NB4 (cell line): ENCODE measurements around the gene LTBP2.

Source experiments
- DNase-seq: peaks from one replicate; pipeline ENCODE4 v3.0.0; 2010; ENCODE audit warnings: low read depth
- H3K4me3 ChIP-seq: one replicate; pipeline ENCODE4 v1.5.1; 2011; ENCODE audit warnings: mild to moderate bottlenecking, low read depth, low read length, moderate library complexity
- CTCF ChIP-seq: IDR thresholded peaks from one replicate; pipeline ENCODE4 v1.5.1; 2012; ENCODE audit warnings: low read depth, low read length
- MAX ChIP-seq: IDR thresholded peaks from 2 replicates; pipeline ENCODE4 v1.6.1; 2011; ENCODE audit warnings: low read depth, low read length
- MYC ChIP-seq: IDR thresholded peaks from 2 replicates; pipeline ENCODE4 v1.6.1; 2011; ENCODE audit warnings: low read depth, low read length
- POLR2A ChIP-seq: IDR thresholded peaks from 2 replicates; pipeline ENCODE4 v1.6.1; 2011; ENCODE audit warnings: mild to moderate bottlenecking; ENCODE audit not compliant: insufficient read length; ENCODE audit errors: extremely low read depth

LTBP2 gene

GRCh38 chr14:74475678-74476077 lies 136.4 kb downstream of the LTBP2 start:
- DNase-seq: no peak
- no peak overlapping the region for H3K4me3 ChIP-seq
- TF ChIP-seq MAX (no peak), MYC (no peak), CTCF (no peak), POLR2A (no peak)

GRCh38 chr14:74474376-74474775 lies 137.7 kb downstream of the LTBP2 start:
- no peak overlapping the region for H3K4me3 ChIP-seq
- TF ChIP-seq MYC: no peak
- no peak for TF ChIP-seq POLR2A
- no peak for TF ChIP-seq MAX
- no peak for TF ChIP-seq CTCF
- no peak for DNase-seq

- DNase-seq: no peak
These were observed 139.4 kb downstream of the LTBP2 start for GRCh38 chr14:74472601-74473000.

GRCh38 chr14:74469548-74470518 lies 142.2 kb downstream of the LTBP2 start:
- DNase-seq: no peak
- no peak overlapping the region for H3K4me3 ChIP-seq
- TF ChIP-seq MAX: no peak
- TF ChIP-seq CTCF: no peak
- no peak for TF ChIP-seq POLR2A
- TF ChIP-seq MYC: no peak

More at GRCh38 chr14:74472601-74473000, 139.4 kb downstream of the LTBP2 start:
- H3K4me3 ChIP-seq: no peak overlapping the region
- no peak for TF ChIP-seq CTCF
- no peak for TF ChIP-seq MYC
- TF ChIP-seq MAX: no peak
- no peak for TF ChIP-seq POLR2A

GRCh38 chr14:74468513-74468912 lies 143.5 kb downstream of the LTBP2 start:
- TF ChIP-seq MAX: no peak
- no peak for TF ChIP-seq CTCF
- no peak for TF ChIP-seq POLR2A
- TF ChIP-seq MYC: no peak
- no peak overlapping the region for H3K4me3 ChIP-seq
- DNase-seq: no peak
